ENCODE measurements around the gene C11orf54. TPM values are rescaled to one million over a fixed set of nuclear protein-coding genes. Genes with fewer than 3 reads are reported as not detected.

The C11orf54 gene
- total and polyA plus RNA-seq, 2 donors (not counting 3 experiments of a cell fraction or from before 2014, with no cell fraction given) = 4.2 to 18.7 TPM

DNA sequence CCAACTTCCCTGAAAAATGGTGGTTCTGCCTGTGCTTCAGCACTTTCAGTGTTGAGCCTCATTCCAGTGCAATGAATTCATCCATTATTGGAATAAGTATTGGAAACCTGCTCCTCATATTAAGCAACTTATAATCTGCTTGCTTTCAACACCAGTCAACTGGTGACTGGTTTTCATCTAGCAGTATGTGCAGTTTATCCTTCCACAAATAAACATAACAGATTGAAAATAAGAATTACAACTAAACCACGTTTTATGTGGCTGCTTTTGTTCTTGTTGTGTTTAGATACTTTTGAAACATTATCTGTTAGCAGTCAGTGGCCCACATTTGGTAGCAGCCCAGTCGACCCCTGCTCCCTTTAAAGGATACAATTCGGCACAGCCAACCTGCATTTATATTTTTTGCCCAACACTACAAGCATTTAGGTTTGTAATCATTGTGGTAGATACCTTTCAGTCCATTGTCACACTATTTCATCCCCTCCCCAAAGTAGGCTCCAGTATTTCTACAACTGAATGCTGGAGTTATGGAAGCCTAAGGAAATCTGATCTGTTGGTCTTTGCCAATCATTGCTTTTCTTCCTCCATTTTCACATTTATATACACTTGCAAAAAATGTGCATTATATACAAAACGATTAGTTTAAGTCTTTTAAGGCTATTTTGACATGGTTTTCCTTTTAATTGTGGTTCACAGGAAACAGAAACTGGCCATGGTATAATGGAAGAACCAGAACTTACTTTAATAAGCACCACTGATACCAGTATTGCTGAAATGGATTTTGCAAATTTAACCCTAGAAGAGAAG, 13.3 kb upstream of the C11orf54 start:
- ChIA-PET POLR2A (interaction anchor here (1.2 to 2.3 kb wide), 2 partner anchors 8 to 13 kb away, joined by 5 to 6 read pairs; partner anchors contain the start of genes C11orf54 and TAF1D), CTCF (no interaction called here)
- H4K20me1 ChIP-seq (replicated peaks; ENCODE audit: control insufficient read depth, extremely low read depth, insufficient read depth, low read length) = no peaks in the 10 kb centered on the region
- no TSS peak for BruUV-seq (replicated peaks)
- no peak for DNase-seq (ENCODE audit: low read depth, low spot score)
- H3K27ac ChIP-seq (ENCODE audit: insufficient read depth, low read depth, low read length) = no peak overlapping the region
- peaks cover 7% of the 10 kb centered on the region for H3K79me2 ChIP-seq (ENCODE audit: control insufficient read depth, insufficient read depth, low read length)
- no peaks in the 10 kb centered on the region for H3K27me3 ChIP-seq (ENCODE audit: control insufficient read depth in 2 of 2, insufficient read depth in 2 of 2, low read length in 2 of 2)
- no peak for FAIRE-seq
- TF ChIP-seq POLR2A (IDR thresholded peaks at IDR 0.05; ENCODE audit: low read depth, low read length) (peak; percentile 28), JUN (IDR thresholded peaks at IDR 0.05; ENCODE audit: borderline replicate concordance, insufficient read depth, insufficient read length, low read depth) (no peak)
- peaks cover 16 to 58% of the 10 kb centered on the region in 2 experiments for H3K36me3 ChIP-seq (ENCODE audit: control insufficient read depth in 2 of 2, extremely low read depth in 1 of 2, insufficient read depth in 2 of 2, low read length in 2 of 2)
- H2AFZ ChIP-seq (ENCODE audit: low read depth, low read length) = no peak overlapping the region
- H3K4me3 ChIP-seq (replicated peaks in 1 of 3; ENCODE audit: insufficient read depth in 1 of 3, low read depth in 1 of 3, low read length in 3 of 3) = no peak overlapping the region
- no peak overlapping the region for H3K4me2 ChIP-seq (ENCODE audit: insufficient read depth, low read length)
- H3K9me1 ChIP-seq (replicated peaks; ENCODE audit: control insufficient read depth, extremely low read depth, insufficient read depth, low read length) = no peaks in the 10 kb centered on the region
- no peaks in the 10 kb centered on the region for H3K4me1 ChIP-seq (ENCODE audit: control insufficient read depth, extremely low read depth, insufficient read depth, low read length)
- dilution Hi-C loops (cut with MboI; ENCODE audit: extremely low pct_ligation_motif_present, low sequenced_read_pairs) = no loop called here
- intact Hi-C loops (cut with micrococcal nuclease) = no loop called here
- no peak overlapping the region for H3K9ac ChIP-seq (replicated peaks; ENCODE audit: extremely low read depth, insufficient read depth, low read length)
- no peaks in the 10 kb centered on the region for H3K9me3 ChIP-seq (replicated peaks; ENCODE audit: control insufficient read depth, insufficient read depth, low read length)

GRCh38 chr11:93728792-93729128, 12.7 kb upstream of the C11orf54 start:
- H3K9me3 ChIP-seq (replicated peaks; ENCODE audit: control insufficient read depth, insufficient read depth, low read length) = no peaks in the 10 kb centered on the region
- no peak for DNase-seq (ENCODE audit: low read depth, low spot score)
- TF ChIP-seq, protein P1, sequence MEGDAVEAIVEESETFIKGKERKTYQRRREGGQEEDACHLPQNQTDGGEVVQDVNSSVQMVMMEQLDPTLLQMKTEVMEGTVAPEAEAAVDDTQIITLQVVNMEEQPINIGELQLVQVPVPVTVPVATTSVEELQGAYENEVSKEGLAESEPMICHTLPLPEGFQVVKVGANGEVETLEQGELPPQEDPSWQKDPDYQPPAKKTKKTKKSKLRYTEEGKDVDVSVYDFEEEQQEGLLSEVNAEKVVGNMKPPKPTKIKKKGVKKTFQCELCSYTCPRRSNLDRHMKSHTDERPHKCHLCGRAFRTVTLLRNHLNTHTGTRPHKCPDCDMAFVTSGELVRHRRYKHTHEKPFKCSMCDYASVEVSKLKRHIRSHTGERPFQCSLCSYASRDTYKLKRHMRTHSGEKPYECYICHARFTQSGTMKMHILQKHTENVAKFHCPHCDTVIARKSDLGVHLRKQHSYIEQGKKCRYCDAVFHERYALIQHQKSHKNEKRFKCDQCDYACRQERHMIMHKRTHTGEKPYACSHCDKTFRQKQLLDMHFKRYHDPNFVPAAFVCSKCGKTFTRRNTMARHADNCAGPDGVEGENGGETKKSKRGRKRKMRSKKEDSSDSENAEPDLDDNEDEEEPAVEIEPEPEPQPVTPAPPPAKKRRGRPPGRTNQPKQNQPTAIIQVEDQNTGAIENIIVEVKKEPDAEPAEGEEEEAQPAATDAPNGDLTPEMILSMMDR (IDR thresholded peaks at IDR 0.05; ENCODE audit: extremely low read depth in 1 of 2, insufficient read depth in 1 of 2, low read depth in 1 of 2, low read length in 2 of 2) = no peak
- TF ChIP-seq FOS (IDR thresholded peaks at IDR 0.05; ENCODE audit: borderline replicate concordance, insufficient read depth, low read length) (no peak), POLR2A (IDR thresholded peaks at IDR 0.05; ENCODE audit: low read depth, low read length) (no peak), GATA2 (IDR thresholded peaks at IDR 0.05; ENCODE audit: insufficient read depth, insufficient read length, low read depth, low read length) (no peak), JUN (IDR thresholded peaks at IDR 0.05; ENCODE audit: borderline replicate concordance, insufficient read depth, insufficient read length, low read depth) (no peak), MYC (IDR thresholded peaks at IDR 0.05; ENCODE audit: low read depth, low read length) (no peak), POLR2AphosphoS5 (IDR thresholded peaks at IDR 0.05; ENCODE audit: insufficient read depth, low read depth, low read length) (no peak), EZH2 (IDR thresholded peaks at IDR 0.05; ENCODE audit: borderline replicate concordance, low read depth, low read length, severe bottlenecking) (no peak)
- TF ChIP-seq, protein P2, sequence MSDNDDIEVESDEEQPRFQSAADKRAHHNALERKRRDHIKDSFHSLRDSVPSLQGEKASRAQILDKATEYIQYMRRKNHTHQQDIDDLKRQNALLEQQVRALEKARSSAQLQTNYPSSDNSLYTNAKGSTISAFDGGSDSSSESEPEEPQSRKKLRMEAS (IDR thresholded peaks at IDR 0.05; ENCODE audit: insufficient read depth, insufficient read length) = no peak
- peaks cover 13% of the 10 kb centered on the region for H3K79me2 ChIP-seq (ENCODE audit: control insufficient read depth, insufficient read depth, low read length)
- dilution Hi-C loops (cut with MboI; ENCODE audit: extremely low pct_ligation_motif_present, low sequenced_read_pairs) (no loop called here), intact Hi-C loops (cut with micrococcal nuclease) (no loop called here)
- H2AFZ ChIP-seq (ENCODE audit: low read depth, low read length) = no peak overlapping the region
- H3K9me1 ChIP-seq (replicated peaks; ENCODE audit: control insufficient read depth, extremely low read depth, insufficient read depth, low read length) = no peaks in the 10 kb centered on the region
- ChIA-PET POLR2A (no interaction called here), CTCF (no interaction called here)
- H4K20me1 ChIP-seq (replicated peaks; ENCODE audit: control insufficient read depth, extremely low read depth, insufficient read depth, low read length) = peaks cover 3% of the 10 kb centered on the region
- no peaks in the 10 kb centered on the region for H3K27me3 ChIP-seq (ENCODE audit: control insufficient read depth in 2 of 2, insufficient read depth in 2 of 2, low read length in 2 of 2)
- peaks cover 21 to 60% of the 10 kb centered on the region in 2 experiments for H3K36me3 ChIP-seq (ENCODE audit: control insufficient read depth in 2 of 2, extremely low read depth in 1 of 2, insufficient read depth in 2 of 2, low read length in 2 of 2)
- H3K4me1 ChIP-seq (ENCODE audit: control insufficient read depth, extremely low read depth, insufficient read depth, low read length) = no peaks in the 10 kb centered on the region
- no TSS peak for BruUV-seq (replicated peaks)
- H3K27ac ChIP-seq (ENCODE audit: insufficient read depth, low read depth, low read length) = no peak overlapping the region
- no peak for FAIRE-seq
- H3K9ac ChIP-seq (replicated peaks; ENCODE audit: extremely low read depth, insufficient read depth, low read length) = no peak overlapping the region
- no peak overlapping the region for H3K4me2 ChIP-seq (ENCODE audit: insufficient read depth, low read length)
- no peak overlapping the region for H3K4me3 ChIP-seq (replicated peaks in 1 of 3; ENCODE audit: insufficient read depth in 1 of 3, low read depth in 1 of 3, low read length in 3 of 3)
